Activated naive CD8-positive, alpha-beta T cell treated with anti-CD3 and anti-CD28 coated beads, Interleukin-2, amount 50 U/mL, for 24 hours (primary cell): ENCODE results near the gene TNK2.

Experiments used
- ATAC-seq: fragments of 150-1000 bp; cut with Tn5 transposase; one replicate; pipeline ENCODE4 v1.10.0; 2021
- DNase-seq: peaks from one replicate; pipeline ENCODE4 v3.0.0; 2021
- H3K27ac Mint-ChIP-seq: one replicate; pipeline ENCODE4 v1.8.0; 2021; ENCODE audit warnings: mild to moderate bottlenecking, mixed read lengths
- H3K27me3 Mint-ChIP-seq: one replicate; pipeline ENCODE4 v1.8.0; 2021; ENCODE audit warnings: mixed read lengths
- H3K36me3 Mint-ChIP-seq: one replicate; pipeline ENCODE4 v1.8.0; 2021; ENCODE audit warnings: low read depth, mixed read lengths
- H3K4me1 Mint-ChIP-seq: one replicate; pipeline ENCODE4 v1.8.0; 2021; ENCODE audit warnings: mixed read lengths
- H3K4me3 Mint-ChIP-seq: one replicate; pipeline ENCODE4 v1.8.0; 2021; ENCODE audit warnings: mild to moderate bottlenecking, moderate library complexity, mixed read lengths
- H3K9me3 Mint-ChIP-seq: one replicate; pipeline ENCODE4 v1.8.0; 2021; ENCODE audit warnings: mixed read lengths

TNK2 gene

GRCh38 chr3:195887670-195888069, 20.7 kb downstream of the TNK2 start:
- no peak for ATAC-seq
- no peak overlapping the region for H3K4me3 Mint-ChIP-seq
- no peak overlapping the region for H3K27ac Mint-ChIP-seq
- H3K4me1 Mint-ChIP-seq, result peaks cover 3% of the 10 kb centered on the region
- H3K36me3 Mint-ChIP-seq, result peaks cover 2% of the 10 kb centered on the region
- DNase-seq, result no peak
- H3K27me3 Mint-ChIP-seq, result no peaks in the 10 kb centered on the region
- H3K9me3 Mint-ChIP-seq, result no peaks in the 10 kb centered on the region

- DNase-seq (no peak), ATAC-seq (no peak)
- Mint-ChIP-seq H3K4me1 (peaks cover 3% of the 10 kb centered on the region), H3K27me3 (no peaks in the 10 kb centered on the region), H3K27ac (peak overlapping the region; percentile 27), H3K36me3 (peaks cover 2% of the 10 kb centered on the region), H3K4me3 (no peak overlapping the region), H3K9me3 (no peaks in the 10 kb centered on the region)
These were observed 21.9 kb downstream of the TNK2 start for GRCh38 chr3:195886181-195887141.

- DNase-seq (no peak), ATAC-seq (no peak)
- peaks cover 2% of the 10 kb centered on the region for H3K36me3 Mint-ChIP-seq
- H3K4me3 Mint-ChIP-seq, result no peak overlapping the region
- H3K4me1 Mint-ChIP-seq, result peaks cover 3% of the 10 kb centered on the region
- H3K27ac Mint-ChIP-seq, result no peak overlapping the region
- H3K27me3 Mint-ChIP-seq, result no peaks in the 10 kb centered on the region
- no peaks in the 10 kb centered on the region for H3K9me3 Mint-ChIP-seq
These were observed 23.1 kb downstream of the TNK2 start for GRCh38 chr3:195885036-195885891.

- DNase-seq, result no peak
- Mint-ChIP-seq H3K4me3 (no peak overlapping the region), H3K36me3 (peaks cover 2% of the 10 kb centered on the region), H3K9me3 (no peaks in the 10 kb centered on the region), H3K4me1 (peaks cover 3% of the 10 kb centered on the region), H3K27me3 (no peaks in the 10 kb centered on the region), H3K27ac (no peak overlapping the region)
- ATAC-seq, result no peak
These were observed 23.7 kb downstream of the TNK2 start for GRCh38 chr3:195884691-195885035.

GRCh38 chr3:195883801-195884200, 24.6 kb downstream of the TNK2 start:
- Mint-ChIP-seq H3K27ac (no peak overlapping the region), H3K27me3 (no peaks in the 10 kb centered on the region), H3K9me3 (no peaks in the 10 kb centered on the region), H3K4me3 (no peak overlapping the region), H3K36me3 (peaks cover 2% of the 10 kb centered on the region), H3K4me1 (peaks cover 3% of the 10 kb centered on the region)
- no peak for ATAC-seq
- DNase-seq, result no peak

GRCh38 chr3:195883160-195883559, 25.2 kb downstream of the TNK2 start:
- no peak overlapping the region for H3K4me3 Mint-ChIP-seq
- peaks cover 3% of the 10 kb centered on the region for H3K4me1 Mint-ChIP-seq
- DNase-seq (no peak), ATAC-seq (no peak)
- no peaks in the 10 kb centered on the region for H3K27me3 Mint-ChIP-seq
- peaks cover 2% of the 10 kb centered on the region for H3K36me3 Mint-ChIP-seq
- no peak overlapping the region for H3K27ac Mint-ChIP-seq
- H3K9me3 Mint-ChIP-seq, result no peaks in the 10 kb centered on the region

- Mint-ChIP-seq H3K9me3 (no peaks in the 10 kb centered on the region), H3K27ac (no peak overlapping the region), H3K4me3 (no peak overlapping the region), H3K4me1 (peaks cover 4% of the 10 kb centered on the region), H3K27me3 (no peaks in the 10 kb centered on the region), H3K36me3 (peaks cover 4% of the 10 kb centered on the region)
- no peak for DNase-seq
- no peak for ATAC-seq
These were observed 26.3 kb downstream of the TNK2 start for GRCh38 chr3:195882002-195882441.

GRCh38 chr3:195881276-195881988, 26.9 kb downstream of the TNK2 start:
- no peak overlapping the region for H3K4me3 Mint-ChIP-seq
- peaks cover 4% of the 10 kb centered on the region for H3K36me3 Mint-ChIP-seq
- ATAC-seq (no peak), DNase-seq (no peak)
- H3K9me3 Mint-ChIP-seq, result no peaks in the 10 kb centered on the region
- no peak overlapping the region for H3K27ac Mint-ChIP-seq
- H3K4me1 Mint-ChIP-seq, result peaks cover 4% of the 10 kb centered on the region
- H3K27me3 Mint-ChIP-seq, result no peaks in the 10 kb centered on the region

GRCh38 chr3:195880037-195880431, 28.3 kb downstream of the TNK2 start:
- no peaks in the 10 kb centered on the region for H3K9me3 Mint-ChIP-seq
- peaks cover 2% of the 10 kb centered on the region for H3K4me1 Mint-ChIP-seq
- H3K4me3 Mint-ChIP-seq, result no peak overlapping the region
- DNase-seq (no peak), ATAC-seq (no peak)
- H3K27ac Mint-ChIP-seq, result no peak overlapping the region
- no peaks in the 10 kb centered on the region for H3K27me3 Mint-ChIP-seq
- H3K36me3 Mint-ChIP-seq, result peaks cover 4% of the 10 kb centered on the region

- Mint-ChIP-seq H3K27ac (no peak overlapping the region), H3K36me3 (peaks cover 4% of the 10 kb centered on the region), H3K4me1 (peaks cover 2% of the 10 kb centered on the region), H3K27me3 (no peaks in the 10 kb centered on the region), H3K4me3 (no peak overlapping the region), H3K9me3 (no peaks in the 10 kb centered on the region)
- ATAC-seq (no peak), DNase-seq (no peak)
These were observed 28.8 kb downstream of the TNK2 start for GRCh38 chr3:195879416-195880036.

- Mint-ChIP-seq H3K27me3 (no peaks in the 10 kb centered on the region), H3K4me1 (peaks cover 2% of the 10 kb centered on the region), H3K27ac (no peak overlapping the region), H3K36me3 (peaks cover 2% of the 10 kb centered on the region), H3K4me3 (no peak overlapping the region), H3K9me3 (no peaks in the 10 kb centered on the region)
- no peak for DNase-seq
- no peak for ATAC-seq
These were observed 29.7 kb downstream of the TNK2 start for GRCh38 chr3:195878424-195879274.

- peaks cover 2% of the 10 kb centered on the region for H3K36me3 Mint-ChIP-seq
- no peak for DNase-seq
These were observed 30.5 kb downstream of the TNK2 start for GRCh38 chr3:195877767-195878423.

GRCh38 chr3:195877136-195877715, 31.1 kb downstream of the TNK2 start:
- no peaks in the 10 kb centered on the region for H3K27me3 Mint-ChIP-seq
- ATAC-seq (no peak), DNase-seq (no peak)
- peaks cover 2% of the 10 kb centered on the region for H3K4me1 Mint-ChIP-seq
- H3K36me3 Mint-ChIP-seq, result peaks cover 2% of the 10 kb centered on the region
- H3K4me3 Mint-ChIP-seq, result no peak overlapping the region
- no peaks in the 10 kb centered on the region for H3K9me3 Mint-ChIP-seq
- H3K27ac Mint-ChIP-seq, result no peak overlapping the region

More at GRCh38 chr3:195877767-195878423, 30.5 kb downstream of the TNK2 start:
- H3K4me3 Mint-ChIP-seq, result no peak overlapping the region
- no peak overlapping the region for H3K27ac Mint-ChIP-seq
- peaks cover 2% of the 10 kb centered on the region for H3K4me1 Mint-ChIP-seq
- no peaks in the 10 kb centered on the region for H3K27me3 Mint-ChIP-seq
- no peaks in the 10 kb centered on the region for H3K9me3 Mint-ChIP-seq
- ATAC-seq, result no peak
